ENCODE data around the gene NFE2L1. TPM values are rescaled to one million over a fixed set of nuclear protein-coding genes. Genes with fewer than 3 reads are reported as not detected.

Gene NFE2L1
- total RNA-seq, 4 donors from 2014 or later, result 123 to 168 (median 131) TPM

DNA sequence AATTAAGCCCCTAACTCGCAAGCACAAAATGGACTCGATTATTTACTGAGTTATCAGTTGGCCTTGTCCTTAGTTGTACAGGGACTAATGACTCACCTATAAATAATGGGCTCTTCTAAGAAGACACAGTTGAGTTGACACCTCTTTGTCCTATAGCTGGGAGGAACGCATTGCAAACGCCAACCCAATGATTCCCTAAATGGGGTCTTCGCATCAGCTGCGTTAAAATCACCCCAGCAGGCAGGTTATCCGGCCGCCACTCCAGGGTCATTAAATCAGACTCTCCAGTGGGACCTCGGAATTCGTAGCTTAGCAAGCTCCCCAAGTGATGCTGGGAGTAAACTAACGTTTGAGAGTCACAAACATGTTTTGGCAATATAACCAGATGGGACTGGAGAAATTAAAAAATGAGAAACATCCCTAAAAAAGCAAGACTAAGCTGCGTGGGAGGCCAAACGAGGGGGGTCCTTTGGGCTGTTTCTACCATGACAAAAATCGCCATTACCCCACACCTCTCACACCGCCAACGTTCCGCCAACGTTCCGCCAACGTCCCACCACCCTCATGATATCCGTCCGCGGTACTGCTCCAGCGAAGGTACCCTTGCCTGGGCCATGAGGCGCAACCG, 932 bp upstream of the NFE2L1 start:
- Histone ChIP-seq H3K4me3 (replicated peaks in 1 of 3) (peak overlapping the region; percentile 15 to 63 (median 25)), H3K36me3 (peaks cover 0 to 5% of the 10 kb centered on the region in 2 donors), H3K9me3 (no peaks in the 10 kb centered on the region), H3K4me1 (peaks cover 33 to 38% of the 10 kb centered on the region in 2 donors), H3K27me3 (no peaks in the 10 kb centered on the region), H3K27ac (peak overlapping the region; percentile 92 to 97 (median 95))
- no peak for DNase-seq
- intact Hi-C loops (cut with DNase I), result no loop called here
- WGBS, 2 donors, result 4% methylated on average over 26 of the region's 26 CpGs
- TF ChIP-seq CTCF (IDR thresholded peaks at IDR 0.05) (no peak), POLR2A (IDR thresholded peaks at IDR 0.05) (no peak)

GRCh38 chr17:48048384-48049126, 396 bp downstream of the NFE2L1 start:
- intact Hi-C loops (cut with DNase I), result no loop called here
- peak; percentile 83 to 85 for TF ChIP-seq POLR2A (IDR thresholded peaks at IDR 0.05)
- no peak for TF ChIP-seq CTCF (IDR thresholded peaks at IDR 0.05)
- H3K27me3 ChIP-seq, result no peaks in the 10 kb centered on the region
- H3K4me3 ChIP-seq (replicated peaks in 1 of 3), result peak overlapping the region; percentile 55 to 63 (median 62)
- H3K9me3 ChIP-seq, result no peaks in the 10 kb centered on the region
- H3K36me3 ChIP-seq, result peaks cover 0 to 5% of the 10 kb centered on the region in 2 donors
- H3K27ac ChIP-seq, result peak overlapping the region; percentile 92 to 97 (median 95)
- DNase-seq, result peak; percentile 93 to 94
- whole genome bisulfite sequencing, 2 donors, result 1% methylated on average over 22 to 31 of the region's 53 CpGs
- H3K4me1 ChIP-seq, result peaks cover 47 to 51% of the 10 kb centered on the region in 2 donors

DNA sequence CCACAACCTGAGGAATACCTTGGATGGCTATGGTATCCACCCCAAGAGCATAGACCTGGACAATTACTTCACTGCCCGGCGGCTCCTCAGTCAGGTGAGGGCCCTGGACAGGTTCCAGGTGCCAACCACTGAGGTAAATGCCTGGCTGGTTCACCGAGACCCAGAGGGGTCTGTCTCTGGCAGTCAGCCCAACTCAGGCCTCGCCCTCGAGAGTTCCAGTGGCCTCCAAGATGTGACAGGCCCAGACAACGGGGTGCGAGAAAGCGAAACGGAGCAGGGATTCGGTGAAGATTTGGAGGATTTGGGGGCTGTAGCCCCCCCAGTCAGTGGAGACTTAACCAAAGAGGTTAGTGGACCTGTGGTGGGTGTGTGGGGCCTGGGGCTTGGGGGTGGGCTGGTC, 3.1 kb downstream of the NFE2L1 start:
- Histone ChIP-seq H3K36me3 (peaks cover under 1 to 7% of the 10 kb centered on the region in 2 donors), H3K4me3 (replicated peaks in 1 of 3) (peak overlapping the region in 1 of 3 donors; percentile 15), H3K27ac (peak overlapping the region; percentile 92 to 97 (median 95)), H3K9me3 (no peaks in the 10 kb centered on the region), H3K27me3 (no peaks in the 10 kb centered on the region), H3K4me1 (peaks cover 64 to 71% of the 10 kb centered on the region in 2 donors)
- TF ChIP-seq CTCF (IDR thresholded peaks at IDR 0.05) (no peak), POLR2A (IDR thresholded peaks at IDR 0.05) (no peak)
- intact Hi-C loops (cut with DNase I), result no loop called here
- peak; percentile 78 to 85 for DNase-seq
- 37 to 67% methylated on average over 7 to 10 of the region's 10 CpGs for WGBS, 2 donors

- Histone ChIP-seq H3K4me3 (replicated peaks in 1 of 3) (peak overlapping the region in 1 of 3 donors; percentile 15), H3K9me3 (no peaks in the 10 kb centered on the region), H3K27me3 (no peaks in the 10 kb centered on the region), H3K4me1 (peaks cover 64 to 65% of the 10 kb centered on the region in 2 donors), H3K27ac (peak overlapping the region; percentile 92 to 97 (median 95)), H3K36me3 (peaks cover 7 to 13% of the 10 kb centered on the region in 2 donors)
- peak; percentile 54 to 60 for DNase-seq
- TF ChIP-seq POLR2A (IDR thresholded peaks at IDR 0.05) (no peak), CTCF (IDR thresholded peaks at IDR 0.05) (peak in 1 of 6 experiments; percentile 25)
- intact Hi-C loops (cut with DNase I), result no loop called here
- 33 to 46% methylated on average over 4 to 5 of the region's 5 CpGs for WGBS, 2 donors
Measured at GRCh38 chr17:48051706-48052486, 3.7 kb downstream of the NFE2L1 start.

Data from thyroid gland (tissue), 4 donors.